ENCODE data around the gene PLEKHA6.

PLEKHA6 gene

GRCh38 chr1:204288021-204288588 lies 71.6 kb downstream of the PLEKHA6 start:
- H3K4me3 ChIP-seq (ENCODE audit: low read length): no peak overlapping the region
- no peak for DNase-seq (ENCODE audit: low read depth)
- no peak for TF ChIP-seq CTCF (conservative IDR thresholded peaks at IDR 0.05; ENCODE audit: low read length)

- H3K4me3 ChIP-seq (ENCODE audit: low read length): no peak overlapping the region
- no peak for TF ChIP-seq CTCF (conservative IDR thresholded peaks at IDR 0.05; ENCODE audit: low read length)
- no peak for DNase-seq (ENCODE audit: low read depth)
Measured at GRCh38 chr1:204287466-204287891, 72.2 kb downstream of the PLEKHA6 start.

- H3K4me3 ChIP-seq (ENCODE audit: low read length): no peak overlapping the region
- no peak for TF ChIP-seq CTCF (conservative IDR thresholded peaks at IDR 0.05; ENCODE audit: low read length)
- no peak for DNase-seq (ENCODE audit: low read depth)
Measured at GRCh38 chr1:204286831-204287421, 72.8 kb downstream of the PLEKHA6 start.

GRCh38 chr1:204286315-204286714 lies 73.4 kb downstream of the PLEKHA6 start:
- DNase-seq (ENCODE audit: low read depth): no peak
- TF ChIP-seq CTCF (conservative IDR thresholded peaks at IDR 0.05; ENCODE audit: low read length): no peak
- no peak overlapping the region for H3K4me3 ChIP-seq (ENCODE audit: low read length)

GRCh38 chr1:204285436-204286305 lies 74.1 kb downstream of the PLEKHA6 start:
- no peak for TF ChIP-seq CTCF (conservative IDR thresholded peaks at IDR 0.05; ENCODE audit: low read length)
- H3K4me3 ChIP-seq (ENCODE audit: low read length): no peak overlapping the region
- no peak for DNase-seq (ENCODE audit: low read depth)

- no peak overlapping the region for H3K4me3 ChIP-seq (ENCODE audit: low read length)
- TF ChIP-seq CTCF (conservative IDR thresholded peaks at IDR 0.05; ENCODE audit: low read length): no peak
- DNase-seq (ENCODE audit: low read depth): no peak
Measured at GRCh38 chr1:204284929-204285328, 74.8 kb downstream of the PLEKHA6 start.

Measured in AG10803 (cell line).